ENCODE data around the gene SOX4. TPM values are rescaled to one million over a fixed set of nuclear protein-coding genes. Genes with fewer than 3 reads are reported as not detected.

The SOX4 gene
- total RNA-seq, 1 experiment from 2014 or later: 12.9 TPM

- Mint-ChIP-seq H3K27ac (ENCODE audit: low read depth, unreplicated experiment) (no peak overlapping the region), H3K4me1 (ENCODE audit: insufficient read depth, unreplicated experiment) (peaks cover 6% of the 10 kb centered on the region), H3K36me3 (ENCODE audit: insufficient read depth, unreplicated experiment) (no peaks in the 10 kb centered on the region), H3K4me3 (ENCODE audit: unreplicated experiment) (no peak overlapping the region), H3K27me3 (ENCODE audit: insufficient read depth, unreplicated experiment) (no peaks in the 10 kb centered on the region), H3K9me3 (ENCODE audit: unreplicated experiment) (no peaks in the 10 kb centered on the region)
- intact Hi-C loops (cut with micrococcal nuclease): no loop called here
- CTCF ChIA-PET: no interaction called here
- POLR2A ChIA-PET: no interaction called here
- no peak for DNase-seq (ENCODE audit: unreplicated experiment)
- TF ChIP-seq CTCF (IDR thresholded peaks at IDR 0.05; ENCODE audit: unreplicated experiment): no peak
- no TSS peak for BruUV-seq (replicated peaks)
Measured at GRCh38 chr6:21614226-21614625, 20.7 kb downstream of the SOX4 start.

DNA sequence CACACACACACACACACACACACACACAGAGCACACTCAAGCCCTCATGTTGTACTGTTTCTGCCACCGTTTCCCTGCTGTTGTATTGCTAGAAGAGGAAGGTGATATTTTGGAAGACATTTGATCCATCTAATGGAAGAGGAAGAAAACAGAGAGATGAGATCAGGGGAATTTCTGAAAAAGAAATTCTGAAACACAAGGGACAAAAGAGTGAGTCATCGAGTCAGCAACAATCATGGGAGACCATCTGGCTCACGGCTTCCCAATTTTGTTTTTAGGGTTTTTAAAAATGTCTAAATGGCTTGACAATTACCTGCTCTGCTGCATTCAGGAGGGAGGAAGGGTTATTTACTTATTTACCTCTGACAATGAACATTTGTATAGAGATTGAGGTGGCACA, 22.0 kb downstream of the SOX4 start:
- no peak for TF ChIP-seq CTCF (IDR thresholded peaks at IDR 0.05; ENCODE audit: unreplicated experiment)
- peak; percentile 14 for DNase-seq (ENCODE audit: unreplicated experiment)
- H3K36me3 Mint-ChIP-seq (ENCODE audit: insufficient read depth, unreplicated experiment): no peaks in the 10 kb centered on the region
- no peaks in the 10 kb centered on the region for H3K9me3 Mint-ChIP-seq (ENCODE audit: unreplicated experiment)
- no TSS peak for BruUV-seq (replicated peaks)
- intact Hi-C loops (cut with micrococcal nuclease): no loop called here
- H3K27ac Mint-ChIP-seq (ENCODE audit: low read depth, unreplicated experiment): no peak overlapping the region
- no peaks in the 10 kb centered on the region for H3K27me3 Mint-ChIP-seq (ENCODE audit: insufficient read depth, unreplicated experiment)
- ChIA-PET POLR2A (no interaction called here), CTCF (no interaction called here)
- H3K4me1 Mint-ChIP-seq (ENCODE audit: insufficient read depth, unreplicated experiment): peaks cover 6% of the 10 kb centered on the region
- no peak overlapping the region for H3K4me3 Mint-ChIP-seq (ENCODE audit: unreplicated experiment)

DNA sequence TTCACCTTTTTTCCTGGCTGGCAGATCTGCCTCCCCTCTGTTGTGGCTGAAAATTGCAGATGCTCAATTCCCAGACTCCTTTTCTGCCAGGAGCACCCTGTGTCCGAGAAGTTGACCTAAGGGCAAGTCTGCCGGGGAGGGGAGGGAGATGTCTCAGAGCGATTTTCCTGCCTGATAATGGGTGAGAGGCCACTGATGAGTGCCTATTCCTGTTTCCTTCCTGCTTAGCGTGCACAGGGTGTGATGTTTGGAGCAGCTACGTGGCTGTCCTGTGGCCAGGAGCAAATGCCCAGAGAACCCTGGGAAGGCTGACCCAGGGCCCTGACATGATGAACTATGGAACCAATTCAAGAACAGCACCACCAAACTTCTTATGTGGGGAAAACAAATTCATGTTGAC, 22.5 kb downstream of the SOX4 start:
- intact Hi-C loops (cut with micrococcal nuclease): no loop called here
- H3K4me3 Mint-ChIP-seq (ENCODE audit: unreplicated experiment): no peak overlapping the region
- POLR2A ChIA-PET: no interaction called here
- no peak for DNase-seq (ENCODE audit: unreplicated experiment)
- BruUV-seq (replicated peaks): no TSS peak
- no peaks in the 10 kb centered on the region for H3K36me3 Mint-ChIP-seq (ENCODE audit: insufficient read depth, unreplicated experiment)
- no peak overlapping the region for H3K27ac Mint-ChIP-seq (ENCODE audit: low read depth, unreplicated experiment)
- no peaks in the 10 kb centered on the region for H3K27me3 Mint-ChIP-seq (ENCODE audit: insufficient read depth, unreplicated experiment)
- no peak for TF ChIP-seq CTCF (IDR thresholded peaks at IDR 0.05; ENCODE audit: unreplicated experiment)
- CTCF ChIA-PET: interaction anchor here (0.7 kb wide), 1 partner anchor 1808 kb away, joined by 3 read pairs; no protein-coding TSS in a partner anchor
- H3K4me1 Mint-ChIP-seq (ENCODE audit: insufficient read depth, unreplicated experiment): peaks cover 6% of the 10 kb centered on the region
- H3K9me3 Mint-ChIP-seq (ENCODE audit: unreplicated experiment): no peaks in the 10 kb centered on the region

DNA sequence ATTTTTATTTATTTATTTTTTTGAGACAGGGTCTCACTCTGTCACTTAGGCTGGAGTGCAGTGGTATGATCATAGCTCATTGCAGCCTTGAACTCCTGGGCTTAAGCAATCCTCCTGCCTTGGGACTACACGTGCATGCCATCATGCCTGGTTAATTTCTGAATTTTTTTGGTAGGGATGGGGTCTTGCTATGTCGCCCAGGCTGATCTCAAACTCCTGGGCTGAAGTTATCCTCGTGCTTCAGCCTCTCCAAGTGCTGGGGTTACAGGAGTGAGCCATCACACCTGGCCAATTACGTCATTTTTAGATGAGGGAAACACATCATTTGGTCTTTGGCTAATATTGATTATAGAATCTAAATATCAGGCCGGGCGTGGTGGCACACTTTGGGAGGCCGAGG, 32.1 kb downstream of the SOX4 start:
- H3K4me3 Mint-ChIP-seq (ENCODE audit: unreplicated experiment): no peak overlapping the region
- no peak for TF ChIP-seq CTCF (IDR thresholded peaks at IDR 0.05; ENCODE audit: unreplicated experiment)
- no peaks in the 10 kb centered on the region for H3K4me1 Mint-ChIP-seq (ENCODE audit: insufficient read depth, unreplicated experiment)
- H3K27ac Mint-ChIP-seq (ENCODE audit: low read depth, unreplicated experiment): no peak overlapping the region
- ChIA-PET POLR2A (no interaction called here), CTCF (no interaction called here)
- intact Hi-C loops (cut with micrococcal nuclease): no loop called here
- DNase-seq (ENCODE audit: unreplicated experiment): no peak
- no TSS peak for BruUV-seq (replicated peaks)
- no peaks in the 10 kb centered on the region for H3K9me3 Mint-ChIP-seq (ENCODE audit: unreplicated experiment)
- H3K27me3 Mint-ChIP-seq (ENCODE audit: insufficient read depth, unreplicated experiment): no peaks in the 10 kb centered on the region
- no peaks in the 10 kb centered on the region for H3K36me3 Mint-ChIP-seq (ENCODE audit: insufficient read depth, unreplicated experiment)

Measured in MCF 10A (cell line).